SK-N-SH (cell line): ENCODE measurements around the gene CDSN.
A peak's percentile ranks its signal among the peaks of the same experiment; 100 is the strongest.

ENCODE experiments used
- EP300 ChIP-seq, 2 experiments: IDR thresholded peaks; 2 replicates each; pipeline versions ENCODE4 v1.4.0 to v1.6.1; 2012; ENCODE audit warnings: borderline replicate concordance in 1 of 2, low read depth in 1 of 2, low read length in 1 of 2
- MXI1 ChIP-seq: IDR thresholded peaks from 2 replicates; pipeline ENCODE4 v1.6.1; 2012; ENCODE audit warnings: mild to moderate bottlenecking, low read depth, low read length, improper control_type of control experiment
- RCOR1 ChIP-seq: fragments of 150-350 bp; IDR thresholded peaks from 2 replicates; pipeline ENCODE4 v1.6.1; 2017; ENCODE audit warnings: antibody characterized with exemption, low read length
- RFX5 ChIP-seq: IDR thresholded peaks from 2 replicates; pipeline ENCODE4 v1.6.1; 2012; ENCODE audit warnings: mild to moderate bottlenecking, improper control_type of control experiment, low read length
- RXRA ChIP-seq: IDR thresholded peaks from 2 replicates; pipeline ENCODE4 v1.4.0; 2012; ENCODE audit warnings: low read depth, mild to moderate bottlenecking, borderline replicate concordance
- TAF1 ChIP-seq: IDR thresholded peaks from 2 replicates; pipeline ENCODE4 v1.6.1; 2012; ENCODE audit warnings: low read depth, mild to moderate bottlenecking, low read length, moderate library complexity, borderline replicate concordance
- TF ChIP-seq, protein P1 (sequence below): fragments of 200-600 bp; sonication (generic); IDR thresholded peaks from 2 replicates; pipeline ENCODE4 v1.6.1; 2017; ENCODE audit warnings: antibody characterized with exemption, mild to moderate bottlenecking, moderate library complexity

DNA sequence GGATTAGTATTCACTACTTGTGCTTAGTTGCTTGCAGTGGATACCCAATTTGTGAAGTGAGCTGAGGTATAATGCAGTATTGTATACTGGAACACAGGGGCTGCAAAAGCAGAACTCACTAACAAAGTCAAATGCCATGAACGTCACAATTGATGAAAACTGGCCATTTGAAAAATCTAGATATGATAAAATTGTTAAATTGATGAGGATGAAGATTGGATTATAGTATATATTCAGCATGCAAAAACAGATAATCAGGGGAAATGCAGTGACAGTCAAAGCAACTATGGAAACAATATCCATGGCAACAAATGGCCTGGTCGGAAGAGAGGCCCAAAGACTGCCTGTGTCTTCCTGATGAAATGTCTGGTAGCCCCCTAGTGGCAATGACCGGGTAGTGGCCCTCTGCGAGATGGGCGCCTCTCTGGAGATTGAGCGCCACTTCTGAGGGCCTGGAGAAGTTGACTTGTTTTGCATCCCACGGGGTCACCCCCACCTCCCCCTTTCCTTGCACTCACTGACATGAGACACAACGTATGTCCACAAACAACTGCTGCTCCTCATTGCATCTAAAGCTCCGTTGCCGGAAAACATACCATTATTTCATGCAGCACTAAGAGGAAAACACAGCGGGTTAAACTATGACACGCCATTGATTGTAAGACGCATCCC is 51.4 kb downstream of the CDSN start:
- TF ChIP-seq, protein P1, sequence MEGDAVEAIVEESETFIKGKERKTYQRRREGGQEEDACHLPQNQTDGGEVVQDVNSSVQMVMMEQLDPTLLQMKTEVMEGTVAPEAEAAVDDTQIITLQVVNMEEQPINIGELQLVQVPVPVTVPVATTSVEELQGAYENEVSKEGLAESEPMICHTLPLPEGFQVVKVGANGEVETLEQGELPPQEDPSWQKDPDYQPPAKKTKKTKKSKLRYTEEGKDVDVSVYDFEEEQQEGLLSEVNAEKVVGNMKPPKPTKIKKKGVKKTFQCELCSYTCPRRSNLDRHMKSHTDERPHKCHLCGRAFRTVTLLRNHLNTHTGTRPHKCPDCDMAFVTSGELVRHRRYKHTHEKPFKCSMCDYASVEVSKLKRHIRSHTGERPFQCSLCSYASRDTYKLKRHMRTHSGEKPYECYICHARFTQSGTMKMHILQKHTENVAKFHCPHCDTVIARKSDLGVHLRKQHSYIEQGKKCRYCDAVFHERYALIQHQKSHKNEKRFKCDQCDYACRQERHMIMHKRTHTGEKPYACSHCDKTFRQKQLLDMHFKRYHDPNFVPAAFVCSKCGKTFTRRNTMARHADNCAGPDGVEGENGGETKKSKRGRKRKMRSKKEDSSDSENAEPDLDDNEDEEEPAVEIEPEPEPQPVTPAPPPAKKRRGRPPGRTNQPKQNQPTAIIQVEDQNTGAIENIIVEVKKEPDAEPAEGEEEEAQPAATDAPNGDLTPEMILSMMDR = peak; percentile 90
- no peak for TF ChIP-seq RXRA
- TF ChIP-seq MXI1 = peak; percentile 68
- TF ChIP-seq RFX5 = no peak
- TF ChIP-seq RCOR1 = no peak
- TF ChIP-seq EP300 (IDR thresholded peaks at IDR 0.05; ENCODE audit: borderline replicate concordance in 1 of 2, low read depth in 1 of 2, low read length in 1 of 2) = no peak
- TF ChIP-seq TAF1 = no peak
